H1 (cell line): ENCODE data around the gene TMEM18. TPM values are rescaled to one million over a fixed set of nuclear protein-coding genes. Genes with fewer than 3 reads are reported as not detected.
A peak's percentile ranks its signal among the peaks of the same experiment; 100 is the strongest.

ENCODE experiments used
- CTCF ChIA-PET: fragments of 300-600 bp; sonication (Branson Sonifier 250); formaldehyde crosslinking; loops from one replicate; lab custom pipeline; 2021; ENCODE audit not compliant: partially characterized antibody; lab: Charles Lee
- POLR2A ChIA-PET: fragments of 300-600 bp; sonication (Branson Sonifier 250); formaldehyde crosslinking; loops from one replicate; lab custom pipeline; 2021; ENCODE audit warnings: inconsistent platforms; ENCODE audit not compliant: partially characterized antibody; lab: Charles Lee
- DNase-seq, 2 experiments: peaks; one replicate each; pipeline versions ENCODE4 v3.0.0 to v3.0.0-alpha.2; 2010 to 2022; ENCODE audit warnings: low spot score in 2 of 2, low read depth in 1 of 2, mixed read lengths in 1 of 2
- FAIRE-seq: peaks from 2 replicates; lab custom pipeline; 2011; peaks lifted over from hg19 to GRCh38; lab: Jason Lieb, UNC
- H2AFZ ChIP-seq: 2 replicates; pipeline ENCODE4 v1.8.1; 2012; ENCODE audit warnings: low read length, inconsistent platforms
- H2AK5ac ChIP-seq: 2 replicates; pipeline ENCODE4 v1.6.1; 2013; ENCODE audit warnings: low read depth, low read length
- H2BK120ac ChIP-seq: replicated peaks from 2 replicates; pipeline ENCODE3; 2013; ENCODE audit warnings: low read depth, low read length, inconsistent platforms
- H2BK12ac ChIP-seq: 2 replicates; pipeline ENCODE4 v1.6.1; 2013; ENCODE audit warnings: low read depth, low read length
- H2BK15ac ChIP-seq: 2 replicates; pipeline ENCODE4 v1.6.1; 2013; ENCODE audit warnings: low read length
- H2BK20ac ChIP-seq: 2 replicates; pipeline ENCODE4 v1.6.1; 2013; ENCODE audit warnings: low read length
- H2BK5ac ChIP-seq: 2 replicates; pipeline ENCODE4 v1.6.1; 2013; ENCODE audit warnings: low read depth, low read length
- H3K14ac ChIP-seq: 2 replicates; pipeline ENCODE4 v1.6.1; 2013; ENCODE audit warnings: inconsistent platforms; ENCODE audit not compliant: insufficient read length
- H3K18ac ChIP-seq: 2 replicates; pipeline ENCODE4 v1.6.1; 2013; ENCODE audit warnings: low read length; ENCODE audit errors: extremely low read depth
- H3K23ac ChIP-seq: 2 replicates; pipeline ENCODE4 v1.6.1; 2013; ENCODE audit warnings: inconsistent platforms; ENCODE audit not compliant: insufficient read length
- H3K23me2 ChIP-seq: 2 replicates; pipeline ENCODE4 v1.6.1; 2013; ENCODE audit warnings: low read depth, low read length
- H3K27ac ChIP-seq: 2 replicates; pipeline ENCODE4 v1.6.1; 2011; ENCODE audit warnings: low read depth, low read length, inconsistent platforms
- H3K27me3 ChIP-seq, 4 experiments: replicated peaks in 1 of 4; 1 replicate in 1 of 4; 2 replicates in 3 of 4; pipeline versions ENCODE4 v1.6.1 to v1.8.1; 2011 to 2013; ENCODE audit warnings: low read length in 3 of 4, mild to moderate bottlenecking in 3 of 4, inconsistent platforms in 2 of 4, mixed read lengths in 2 of 4, moderate library complexity in 1 of 4; ENCODE audit not compliant: control insufficient read depth in 3 of 4, insufficient read depth in 3 of 4; ENCODE audit errors: extremely low read depth in 1 of 4
- H3K36me3 ChIP-seq, 4 experiments: 2 replicates each; pipeline versions ENCODE4 v1.6.1 to v1.8.1; 2011 to 2013; ENCODE audit warnings: mild to moderate bottlenecking in 4 of 4, low read length in 3 of 4, moderate library complexity in 2 of 4, control low read depth in 1 of 4, inconsistent platforms in 1 of 4; ENCODE audit not compliant: insufficient read depth in 4 of 4, control insufficient read depth in 2 of 4
- H3K4ac ChIP-seq: replicated peaks from 2 replicates; pipeline ENCODE3; 2013; ENCODE audit warnings: low read length, low read depth, mixed read lengths, inconsistent platforms; ENCODE audit not compliant: insufficient read length
- H3K4me1 ChIP-seq, 4 experiments: replicated peaks in 1 of 4; 1 replicate in 1 of 4; 2 replicates in 3 of 4; pipeline versions ENCODE4 v1.6.1 to v1.8.1; 2011 to 2013; ENCODE audit warnings: low read length in 3 of 4, inconsistent platforms in 2 of 4, mixed read lengths in 1 of 4; ENCODE audit not compliant: insufficient read depth in 4 of 4, control insufficient read depth in 3 of 4
- H3K4me2 ChIP-seq, 2 experiments: 2 replicates each; pipeline versions ENCODE4 v1.6.1 to v1.8.1; 2011 to 2013; ENCODE audit warnings: low read depth in 2 of 2, low read length in 2 of 2, control low read depth in 1 of 2, inconsistent platforms in 1 of 2, mild to moderate bottlenecking in 1 of 2; ENCODE audit not compliant: insufficient read depth in 1 of 2
- H3K4me3 ChIP-seq, 4 experiments: fragments of 200-600, 300-600 bp in 1 of 4; sonication (generic), shearing (Covaris generic), sonication (Bioruptor Twin) in 1 of 4; 2 replicates each; pipeline versions ENCODE4 v1.5.1 to v1.8.1; 2011 to 2016; ENCODE audit warnings: low read length in 4 of 4, low read depth in 3 of 4, control low read depth in 2 of 4, inconsistent platforms in 2 of 4, mild to moderate bottlenecking in 2 of 4, mixed read lengths in 1 of 4, moderate library complexity in 1 of 4; ENCODE audit not compliant: insufficient read depth in 2 of 4; ENCODE audit errors: extremely low read depth in 1 of 4
- H3K56ac ChIP-seq: replicated peaks from 2 replicates; pipeline ENCODE3; 2013; ENCODE audit warnings: low read depth, mild to moderate bottlenecking, mixed read lengths, low read length, inconsistent platforms; ENCODE audit not compliant: insufficient read length
- H3K79me1 ChIP-seq: 2 replicates; pipeline ENCODE4 v1.6.1; 2013; ENCODE audit warnings: low read depth, low read length, control low read depth
- H3K79me2 ChIP-seq, 2 experiments: 2 replicates each; pipeline versions ENCODE4 v1.6.1 to v1.8.1; 2012 to 2013; ENCODE audit warnings: low read length in 2 of 2, mild to moderate bottlenecking in 2 of 2, inconsistent platforms in 1 of 2; ENCODE audit not compliant: insufficient read depth in 2 of 2, control insufficient read depth in 1 of 2
- H3K9ac ChIP-seq, 4 experiments: replicated peaks in 1 of 4; 1 replicate in 1 of 4; 2 replicates in 3 of 4; pipeline versions ENCODE4 v1.6.1 to v1.8.1; 2011 to 2013; ENCODE audit warnings: low read depth in 3 of 4, low read length in 3 of 4, control low read depth in 2 of 4, mild to moderate bottlenecking in 2 of 4, moderate library complexity in 2 of 4, inconsistent platforms in 1 of 4; ENCODE audit errors: extremely low read depth in 1 of 4
- H3K9me3 ChIP-seq, 2 experiments: 2 replicates each; pipeline versions ENCODE4 v1.6.1 to v1.8.1; 2012 to 2013; ENCODE audit warnings: mild to moderate bottlenecking in 2 of 2, moderate library complexity in 2 of 2, control low read depth in 1 of 2, inconsistent platforms in 1 of 2, low read depth in 1 of 2, low read length in 1 of 2, mixed read lengths in 1 of 2; ENCODE audit not compliant: insufficient read depth in 2 of 2
- H4K20me1 ChIP-seq, 2 experiments: replicated peaks in 1 of 2; 2 replicates each; pipeline versions ENCODE3 to v1.8.1; 2011 to 2013; ENCODE audit warnings: inconsistent platforms in 2 of 2, low read length in 2 of 2, mild to moderate bottlenecking in 1 of 2; ENCODE audit not compliant: insufficient read depth in 2 of 2, control insufficient read depth in 1 of 2
- H4K5ac ChIP-seq: 2 replicates; pipeline ENCODE4 v1.6.1; 2013; ENCODE audit warnings: low read length, low read depth, mixed read lengths, inconsistent platforms; ENCODE audit not compliant: insufficient read length
- H4K8ac ChIP-seq: 2 replicates; pipeline ENCODE4 v1.8.0; 2013; ENCODE audit warnings: mild to moderate bottlenecking, moderate library complexity, low read length, inconsistent platforms; ENCODE audit not compliant: insufficient read depth; ENCODE audit errors: extremely low read depth
- H4K91ac ChIP-seq: replicated peaks from 2 replicates; pipeline ENCODE3; 2013; ENCODE audit warnings: low read length, mixed read lengths, inconsistent platforms; ENCODE audit not compliant: insufficient read length
- CTBP2 ChIP-seq: IDR thresholded peaks from 2 replicates; pipeline ENCODE4 v1.7.0; 2011; ENCODE audit warnings: borderline replicate concordance, mild to moderate bottlenecking, moderate library complexity, mixed read lengths, low read length; ENCODE audit not compliant: insufficient read depth, insufficient read length
- POLR2AphosphoS5 ChIP-seq: IDR thresholded peaks from 2 replicates; pipeline ENCODE4 v1.6.1; 2011; ENCODE audit warnings: low read depth, low read length
- POU5F1 ChIP-seq: IDR thresholded peaks from 2 replicates; pipeline ENCODE4 v1.6.1; 2011; ENCODE audit warnings: low read depth, mild to moderate bottlenecking, low read length, moderate library complexity
- RAD21 ChIP-seq, 2 experiments: IDR thresholded peaks in 1 of 2; conservative IDR thresholded peaks in 1 of 2; 2 replicates each; pipeline ENCODE4 v1.6.1; 2011; ENCODE audit warnings: low read depth in 2 of 2, low read length in 2 of 2, improper control_type of control experiment in 1 of 2, inconsistent platforms in 1 of 2, mild to moderate bottlenecking in 1 of 2, moderate library complexity in 1 of 2
- TAF1 ChIP-seq: IDR thresholded peaks from 2 replicates; pipeline ENCODE4 v1.6.1; 2011; ENCODE audit warnings: mild to moderate bottlenecking, low read depth, low read length
- ZNF274 ChIP-seq: IDR thresholded peaks from 2 replicates; pipeline ENCODE4 v1.7.0; 2012; ENCODE audit warnings: low read length, borderline replicate concordance; ENCODE audit errors: extremely low read depth
- WGBS, 2 experiments: shearing (Covaris generic) in 1 of 2; methylation state at CpG; one replicate each; pipeline versions ENCODE4 v1.1.6 to v1.1.7; 2013 to 2015; ENCODE audit warnings: low lambda C conversion rate in 2 of 2, mixed read lengths in 2 of 2, inconsistent platforms in 1 of 2, low coverage in 1 of 2, missing lambda C conversion rate in 1 of 2; ENCODE audit not compliant: insufficient replicate concordance in 2 of 2, insufficient coverage in 1 of 2, insufficient read length in 1 of 2; ENCODE audit errors: extremely low coverage in 1 of 2, missing lambda C conversion rate in 1 of 2; 5-methylcytosine and 5-hydroxymethylcytosine counted together
- polyA plus RNA-seq, 7 experiments: library from polyadenylated mRNA; depleted of rRNA in 3 of 7; stranded (reverse) in 5 of 7; unstranded in 2 of 7; fragments of >200 nt in 5 of 7; fragments of 200-250 nt in 2 of 7; gene quantifications; 1 replicate in 5 of 7; 2 replicates in 1 of 7; 4 replicates in 1 of 7; pipeline versions ENCODE4 v1.2.1 to v1.2.3, GENCODE V29; 2011 to 2013; ENCODE audit warnings: missing spikeins in 2 of 7, mixed read lengths in 2 of 7
- total RNA-seq: library from RNA; stranded (reverse); fragmentation: NEBNext Ultra II Directional; extraction: Animal tissue kit (Norgen Biotek cat#: 25700); gene quantifications from 2 replicates; pipeline ENCODE4 v1.2.1, GENCODE V29; 2021

Gene TMEM18
- total and polyA plus RNA-seq, 2 of the 8 experiments (the other 6 are each of a cell fraction or from before 2014, with no cell fraction given), result 22.4 to 27.1 TPM

GRCh38 chr2:648476-649424 is 28.5 kb downstream of the TMEM18 start:
- H2BK5ac ChIP-seq, result no peak overlapping the region
- no peak overlapping the region for H3K9ac ChIP-seq
- peak in 1 of 2 experiments; percentile 31 for DNase-seq
- H2BK20ac ChIP-seq, result no peak overlapping the region
- WGBS, 2 experiments, result 86% methylated on average over 26 of the region's 26 CpGs; no CpG with 5 or more reads in 1 of the 2 experiments
- no peaks in the 10 kb centered on the region for H4K20me1 ChIP-seq
- no peaks in the 10 kb centered on the region for H3K9me3 ChIP-seq
- H3K18ac ChIP-seq, result no peak overlapping the region
- H3K14ac ChIP-seq, result no peak overlapping the region
- H3K4me2 ChIP-seq, result no peak overlapping the region
- no peak overlapping the region for H2BK120ac ChIP-seq
- no peaks in the 10 kb centered on the region for H3K4me1 ChIP-seq
- H3K79me2 ChIP-seq, result no peaks in the 10 kb centered on the region
- H4K8ac ChIP-seq, result no peak overlapping the region
- H2BK12ac ChIP-seq, result no peak overlapping the region
- H3K4ac ChIP-seq, result no peak overlapping the region
- CTCF ChIA-PET, result interaction anchor here (0.7 to 1.5 kb wide), 4 partner anchors 9 to 18 kb away, joined by 3 to 6 read pairs (median 4); no protein-coding TSS in a partner anchor
- no peaks in the 10 kb centered on the region for H3K36me3 ChIP-seq
- no peak for FAIRE-seq
- H2AFZ ChIP-seq, result no peak overlapping the region
- H3K56ac ChIP-seq, result no peak overlapping the region
- H3K27ac ChIP-seq, result no peak overlapping the region
- no peaks in the 10 kb centered on the region; a peak in 3 of 7 replicates for H3K27me3 ChIP-seq
- H3K4me3 ChIP-seq, result no peak overlapping the region
- no peak overlapping the region for H2AK5ac ChIP-seq
- no peaks in the 10 kb centered on the region for H3K23me2 ChIP-seq
- H2BK15ac ChIP-seq, result no peak overlapping the region
- H3K23ac ChIP-seq, result no peak overlapping the region
- H3K79me1 ChIP-seq, result no peaks in the 10 kb centered on the region
- POLR2A ChIA-PET, result no interaction called here
- H4K5ac ChIP-seq, result no peak overlapping the region
- no peak overlapping the region for H4K91ac ChIP-seq
- TF ChIP-seq TAF1, result no peak
- TF ChIP-seq CTBP2, result no peak
- TF ChIP-seq RAD21 (IDR thresholded peaks at IDR 0.05 in 1 of 2, conservative IDR thresholded peaks at IDR 0.05 in 1 of 2; ENCODE audit: low read depth in 2 of 2, low read length in 2 of 2), result no peak
- TF ChIP-seq POU5F1, result no peak
- TF ChIP-seq ZNF274, result no peak
- TF ChIP-seq POLR2AphosphoS5, result no peak
